UCSD-AML1 (cell line): ENCODE measurements around the gene WEE2.

Experiments
- DNase-seq: peaks from one replicate; lab custom pipeline; 2025; ENCODE audit not compliant: unreplicated experiment; lab: John Stamatoyannopoulos, UW

The WEE2 gene

DNA sequence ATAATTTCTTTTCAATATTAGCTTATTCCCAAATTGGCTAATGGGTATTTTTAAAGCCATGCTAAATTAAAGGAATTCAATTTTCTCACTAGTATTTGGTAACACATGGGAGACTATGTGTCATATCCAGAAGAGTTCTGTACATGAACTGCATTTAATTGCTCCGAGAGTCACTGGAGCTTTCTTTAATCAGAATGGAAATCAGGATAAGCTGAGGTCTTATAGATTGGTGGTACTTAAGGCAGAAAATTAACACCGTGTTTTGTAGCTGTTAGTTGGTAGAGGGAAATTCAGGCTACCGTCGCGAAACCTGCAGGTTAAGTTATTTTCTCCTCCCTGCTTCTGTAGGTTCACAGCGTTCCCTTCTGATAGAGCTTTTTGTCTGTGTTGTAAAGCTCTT is at the start of gene WEE2:
TSS of gene WEE2 (plus strand) at position 3 of the 400 bp plus-strand sequence. CDS start 406 bp downstream, outside the sequence.
- no peak for DNase-seq

DNA sequence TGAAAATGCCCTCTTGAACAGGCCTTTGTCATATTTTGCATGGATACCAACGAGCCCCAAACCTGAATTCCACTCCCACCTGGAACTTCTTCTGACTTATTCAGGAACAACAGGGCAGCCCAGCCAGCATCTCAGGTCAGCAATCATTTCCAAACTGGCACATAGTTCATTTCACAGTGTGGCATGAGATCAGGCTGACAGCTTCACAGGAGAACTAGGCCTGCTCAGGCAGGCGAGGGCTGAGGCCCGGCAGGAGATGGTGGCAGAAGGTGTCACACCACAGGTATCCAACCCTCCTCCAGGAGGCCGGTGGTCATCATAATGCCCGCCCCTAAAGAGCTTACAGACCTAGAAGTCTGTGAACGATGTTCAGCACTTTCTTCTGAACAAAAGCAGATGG is 48.7 kb upstream of the WEE2 start:
- no peak for DNase-seq

GRCh38 chr7:141660259-141660658 is 47.9 kb upstream of the WEE2 start:
- DNase-seq: peak; percentile 20

DNA sequence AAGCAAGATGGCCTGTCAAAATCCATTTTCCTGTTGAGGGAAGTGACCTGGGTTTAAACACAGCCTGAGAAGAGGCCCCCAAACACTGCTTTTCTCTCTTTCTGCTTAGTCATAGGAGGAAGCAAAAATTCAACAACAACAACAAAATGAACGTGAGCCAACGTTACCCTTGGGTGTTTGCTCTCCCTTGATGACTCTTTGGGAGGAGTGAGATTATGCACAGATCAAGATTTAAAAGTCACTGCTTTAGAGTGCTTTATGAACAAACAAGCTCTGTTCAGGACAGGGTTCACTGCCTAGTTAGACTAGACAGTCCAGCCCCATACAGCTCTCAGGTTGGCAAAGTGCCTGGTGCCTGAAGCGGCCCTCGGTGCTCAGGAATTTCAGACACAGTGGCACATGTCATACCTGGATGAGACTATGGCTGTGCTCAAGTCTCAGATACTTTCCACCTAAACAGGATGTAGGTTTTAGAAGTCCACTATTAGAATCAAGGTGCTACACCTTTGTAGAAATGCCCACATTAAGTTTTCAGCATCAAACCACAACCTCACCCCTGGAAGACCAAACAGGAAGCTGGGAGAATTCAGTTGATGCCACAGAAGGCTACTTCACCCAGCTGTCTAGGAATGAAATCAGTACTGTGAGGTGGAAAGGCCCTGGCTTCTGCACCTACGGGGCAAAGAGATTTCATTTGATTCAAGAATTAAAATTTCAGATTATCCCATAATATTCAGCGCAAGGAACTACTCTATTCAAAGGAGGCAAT is 44.9 kb upstream of the WEE2 start:
- DNase-seq: no peak

GRCh38 chr7:141664450-141664849 is 43.7 kb upstream of the WEE2 start:
- no peak for DNase-seq

GRCh38 chr7:141665208-141666035 is 42.7 kb upstream of the WEE2 start:
- no peak for DNase-seq

DNA sequence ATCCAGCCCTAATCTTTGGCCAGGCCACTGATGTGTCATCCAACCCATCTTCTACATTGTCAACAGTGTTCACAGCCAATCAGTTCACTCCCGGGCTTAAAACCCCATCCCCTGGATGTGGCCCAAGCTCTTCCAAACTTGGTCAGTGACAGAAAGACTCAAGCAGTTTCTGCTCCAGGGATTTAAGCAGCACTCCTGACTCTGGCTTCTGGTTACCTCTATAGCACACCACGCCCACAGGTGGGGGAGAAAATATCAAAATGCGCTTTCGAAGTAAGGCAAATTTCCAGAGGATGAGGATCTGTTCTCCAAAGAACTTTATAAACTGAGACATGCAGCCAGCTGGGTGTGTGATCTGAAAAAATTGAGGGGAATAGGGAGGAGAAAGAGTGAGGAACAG is 42.1 kb upstream of the WEE2 start:
- DNase-seq: no peak

DNA sequence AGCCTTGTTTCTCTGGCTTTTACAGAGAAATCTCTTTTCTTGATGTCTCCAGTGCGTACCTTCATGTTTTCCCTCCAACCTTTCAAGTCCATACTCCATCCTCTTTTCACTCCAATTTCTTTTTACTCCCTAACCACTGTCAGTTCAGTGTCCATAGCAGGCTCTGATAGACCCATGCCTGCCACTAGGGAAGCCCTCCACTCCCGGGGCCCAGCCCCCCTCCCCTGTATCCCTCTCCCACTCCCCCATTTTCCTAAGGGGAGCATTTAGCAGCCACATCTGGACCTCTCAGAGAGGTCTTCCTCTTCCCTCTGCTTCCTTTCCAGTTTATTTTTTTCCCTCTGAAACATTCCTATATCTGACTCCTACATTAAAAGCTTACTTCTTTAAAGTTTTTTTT is 39.3 kb upstream of the WEE2 start:
- DNase-seq: no peak

GRCh38 chr7:141671705-141672496 is 36.3 kb upstream of the WEE2 start:
- DNase-seq: no peak

- DNase-seq: no peak
Measured at GRCh38 chr7:141673346-141673745, 34.8 kb upstream of the WEE2 start.

GRCh38 chr7:141674171-141674671 is 33.9 kb upstream of the WEE2 start:
- DNase-seq: no peak

DNA sequence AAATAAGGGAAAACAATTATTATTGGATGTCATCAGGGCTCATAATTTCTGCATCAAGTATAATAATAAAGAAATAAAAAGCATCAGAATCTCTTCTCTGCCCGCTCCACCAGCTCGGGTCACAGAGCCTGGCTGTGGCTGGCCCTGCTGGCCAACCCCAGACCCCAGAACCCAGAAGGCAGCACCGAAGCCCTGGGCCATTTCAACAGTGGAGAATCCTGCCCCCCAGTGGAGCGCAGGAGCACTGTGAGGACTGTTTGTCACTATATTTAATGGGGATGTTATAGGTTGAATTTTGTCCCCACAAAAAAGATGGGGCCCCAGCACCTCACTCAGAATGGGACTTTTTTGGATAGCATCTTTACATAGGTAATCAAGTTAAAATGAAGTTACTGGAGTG is 33.5 kb upstream of the WEE2 start:
- DNase-seq: no peak

DNA sequence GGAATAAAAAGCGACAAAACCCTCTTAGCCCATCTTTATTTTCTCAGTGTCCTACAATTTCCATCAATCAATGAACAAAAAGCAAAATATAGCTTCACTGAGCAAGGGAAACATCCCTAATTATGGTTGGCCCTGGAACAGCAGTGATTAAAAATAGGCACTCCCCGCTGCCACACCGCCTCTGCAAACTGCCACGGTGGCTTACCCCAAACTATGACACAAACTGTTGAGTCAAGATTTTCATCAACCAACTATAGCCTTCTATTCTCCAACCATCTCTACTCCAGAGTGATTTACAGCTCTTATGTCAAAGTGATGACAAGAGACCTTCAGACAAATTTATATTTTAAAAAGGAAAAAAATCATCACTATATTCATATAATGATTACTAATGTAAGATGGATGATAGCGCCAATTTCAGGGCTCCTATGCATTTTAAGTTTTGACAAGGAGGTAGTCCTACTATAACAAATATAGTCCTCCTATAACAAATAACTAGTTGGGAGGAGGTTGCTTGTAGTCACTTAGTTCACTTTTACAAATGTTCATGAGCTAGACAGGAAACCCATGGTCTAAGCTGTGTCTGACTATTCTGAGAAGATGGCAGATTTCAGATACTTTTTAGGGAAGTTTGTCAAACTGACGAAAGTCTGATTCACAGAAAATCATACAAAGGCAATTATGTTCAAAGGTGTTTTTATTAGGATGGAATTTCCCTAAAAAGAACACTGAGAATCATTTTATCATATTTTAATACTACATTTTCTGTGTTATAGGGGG is 32.5 kb upstream of the WEE2 start:
- no peak for DNase-seq

GRCh38 chr7:141676618-141677017 is 31.5 kb upstream of the WEE2 start:
- no peak for DNase-seq

DNA sequence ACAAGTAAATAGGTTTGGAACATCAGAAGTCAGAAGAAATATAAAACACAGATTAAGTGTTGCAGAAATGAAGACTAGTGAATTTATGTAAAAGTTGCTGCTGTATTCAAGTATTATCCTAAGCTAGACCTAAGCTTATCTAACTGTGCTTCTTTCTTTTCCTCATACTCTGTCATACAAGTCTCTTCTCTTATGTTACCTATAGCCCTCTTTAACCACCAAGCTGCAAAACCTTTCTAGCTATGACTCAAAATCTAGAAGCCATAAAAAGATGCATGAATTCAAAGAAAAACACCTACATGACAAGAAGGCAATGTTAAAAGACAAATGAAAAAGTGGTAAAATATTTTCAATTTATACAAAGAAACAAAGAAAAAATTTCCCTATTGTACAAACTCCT is 29.1 kb upstream of the WEE2 start:
- DNase-seq: no peak

- no peak for DNase-seq
Measured at GRCh38 chr7:141685285-141686023, 22.7 kb upstream of the WEE2 start.

GRCh38 chr7:141686074-141686473 is 22.1 kb upstream of the WEE2 start:
- DNase-seq: no peak

- no peak for DNase-seq
Measured at GRCh38 chr7:141686670-141687069, 21.5 kb upstream of the WEE2 start.

DNA sequence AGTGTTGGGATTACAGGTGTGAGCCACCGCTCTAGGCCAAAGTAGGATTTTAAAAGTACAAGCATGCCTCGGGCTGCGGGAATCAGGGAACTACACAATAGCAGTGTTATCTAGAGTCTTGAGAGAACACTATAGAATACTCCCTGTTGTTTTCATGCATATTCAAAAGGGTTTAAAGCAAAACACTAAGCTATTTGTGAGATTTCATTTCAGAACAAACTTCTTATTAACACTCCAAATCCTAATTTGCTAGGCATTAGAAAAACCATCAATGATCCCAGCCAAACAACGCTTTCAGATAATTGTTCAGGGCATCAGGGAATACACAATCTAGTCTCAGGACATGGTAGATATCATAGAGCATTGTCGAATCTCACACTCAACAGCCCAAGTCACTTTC is 20.1 kb upstream of the WEE2 start:
- no peak for DNase-seq
